PC-3 (cell line): ENCODE results near the gene PFKFB4.

ENCODE experiments used
- CTCF ChIP-seq: fragments of 300-600 bp; sonication (generic); conservative IDR thresholded peaks from 2 replicates; pipeline ENCODE4 v1.5.1; 2017; ENCODE audit warnings: antibody characterized with exemption, low read depth, mild to moderate bottlenecking, low read length
- EZH2 ChIP-seq: fragments of 300-600 bp; sonication (generic); IDR thresholded peaks from one replicate; pipeline ENCODE4 v1.6.1; 2017; ENCODE audit warnings: antibody characterized with exemption, mild to moderate bottlenecking, low read length; ENCODE audit not compliant: unreplicated experiment

GRCh38 chr3:48567500-48567899 is 10.9 kb upstream of the PFKFB4 start:
- TF ChIP-seq CTCF (no peak), EZH2 (no peak)
